AG08395 (cell line): Measurements from ENCODE around the gene SLC25A24.

Experiments
- DNase-seq: peaks from one replicate; pipeline ENCODE4 v3.0.0; 2012; ENCODE audit warnings: mixed read lengths, low spot score

SLC25A24 gene

GRCh38 chr1:108100148-108100547, 100.0 kb downstream of the SLC25A24 start:
- no peak for DNase-seq

GRCh38 chr1:108097018-108097417, 103.1 kb downstream of the SLC25A24 start:
- DNase-seq: no peak

GRCh38 chr1:108096089-108096488, 104.1 kb downstream of the SLC25A24 start:
- no peak for DNase-seq

DNA sequence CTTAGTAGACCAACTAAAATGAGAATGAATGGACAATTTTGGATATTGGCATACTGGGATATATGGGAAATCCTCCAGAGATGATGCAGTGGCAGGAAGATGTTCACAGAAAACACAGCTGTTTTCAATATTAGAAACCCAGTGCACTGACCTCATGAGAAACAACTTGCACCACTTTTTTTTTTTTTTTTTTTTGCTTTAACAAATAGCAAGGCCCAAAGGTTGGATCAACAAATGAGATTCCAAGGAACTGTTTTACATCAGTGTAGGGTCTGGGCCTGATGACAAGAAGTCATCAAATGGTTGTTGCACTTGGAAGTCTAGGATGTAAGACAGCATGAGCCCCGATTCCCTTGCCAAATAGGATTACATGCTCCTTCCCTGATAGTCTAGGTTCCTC, 110.7 kb downstream of the SLC25A24 start:
- peak; percentile 55 for DNase-seq

DNA sequence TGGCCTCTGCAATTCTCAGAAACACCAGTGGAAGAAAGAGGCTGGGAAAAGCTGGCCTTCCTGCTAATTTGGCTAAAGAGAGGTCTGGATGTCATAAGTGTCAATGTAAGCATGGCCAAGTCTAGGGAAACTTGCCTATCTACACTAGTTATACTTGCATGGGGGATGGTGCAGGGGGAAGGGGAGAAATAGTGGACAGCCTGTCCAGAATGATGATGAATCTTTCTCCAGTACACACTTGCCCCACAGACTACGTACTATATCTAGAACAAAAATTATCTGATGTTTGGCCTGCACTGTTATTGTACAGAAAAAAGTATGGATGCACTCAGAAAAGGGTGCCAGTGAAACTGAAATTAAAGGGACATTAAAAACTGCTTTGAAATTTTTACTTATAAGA, 114.5 kb downstream of the SLC25A24 start:
- no peak for DNase-seq

GRCh38 chr1:108084866-108085477, 115.2 kb downstream of the SLC25A24 start:
- no peak for DNase-seq
